HG03460 (cell line): ENCODE data around the gene TMEM258.

Experiments used
- ATAC-seq: cut with Tn5 transposase; IDR thresholded peaks from one replicate; pipeline ENCODE4 v1.9.1; 2021; ENCODE audit not compliant: unreplicated experiment

The TMEM258 gene

GRCh38 chr11:61777234-61778090 is 14.9 kb downstream of the TMEM258 start:
- no peak for ATAC-seq

GRCh38 chr11:61776561-61777075 is 15.8 kb downstream of the TMEM258 start:
- ATAC-seq: no peak

GRCh38 chr11:61775606-61776554 is 16.5 kb downstream of the TMEM258 start:
- ATAC-seq: no peak

GRCh38 chr11:61775106-61775505 is 17.3 kb downstream of the TMEM258 start:
- no peak for ATAC-seq

GRCh38 chr11:61774411-61774810 is 18.0 kb downstream of the TMEM258 start:
- no peak for ATAC-seq

GRCh38 chr11:61773809-61774208 is 18.6 kb downstream of the TMEM258 start:
- ATAC-seq: no peak

GRCh38 chr11:61773356-61773755 is 19.0 kb downstream of the TMEM258 start:
- ATAC-seq: no peak

- ATAC-seq: no peak
Measured at GRCh38 chr11:61771985-61772455, 20.4 kb downstream of the TMEM258 start.

- ATAC-seq: no peak
Measured at GRCh38 chr11:61771195-61771894, 21.1 kb downstream of the TMEM258 start.

GRCh38 chr11:61769946-61770683 is 22.3 kb downstream of the TMEM258 start:
- ATAC-seq: no peak

- no peak for ATAC-seq
Measured at GRCh38 chr11:61769169-61769920, 23.1 kb downstream of the TMEM258 start.

- no peak for ATAC-seq
Measured at GRCh38 chr11:61768376-61769076, 23.9 kb downstream of the TMEM258 start.

- ATAC-seq: no peak
Measured at GRCh38 chr11:61766353-61766841, 26.0 kb downstream of the TMEM258 start.

GRCh38 chr11:61765550-61766253 is 26.7 kb downstream of the TMEM258 start:
- ATAC-seq: no peak

- no peak for ATAC-seq
Measured at GRCh38 chr11:61764606-61765260, 27.7 kb downstream of the TMEM258 start.

GRCh38 chr11:61763930-61764605 is 28.3 kb downstream of the TMEM258 start:
- ATAC-seq: no peak

- no peak for ATAC-seq
Measured at GRCh38 chr11:61762798-61763197, 29.6 kb downstream of the TMEM258 start.
